Rectal smooth muscle tissue (tissue), 1 donor: ENCODE results near the gene AKR7A3.

Experiments used
- H3K27ac ChIP-seq: one replicate; pipeline ENCODE4 v1.7.0; 2013; ENCODE audit warnings: low read depth, low read length, inconsistent platforms
- H3K27me3 ChIP-seq: one replicate; pipeline ENCODE4 v1.7.0; 2013; ENCODE audit warnings: low read length; ENCODE audit not compliant: control insufficient read depth, insufficient read depth
- H3K36me3 ChIP-seq: one replicate; pipeline ENCODE4 v1.7.0; 2013; ENCODE audit warnings: low read length; ENCODE audit not compliant: control insufficient read depth, insufficient read depth
- H3K4me1 ChIP-seq: one replicate; pipeline ENCODE4 v1.7.0; 2013; ENCODE audit warnings: low read length; ENCODE audit not compliant: control insufficient read depth, insufficient read depth
- H3K4me3 ChIP-seq: one replicate; pipeline ENCODE4 v1.7.0; 2013; ENCODE audit warnings: low read length
- H3K9ac ChIP-seq: one replicate; pipeline ENCODE4 v1.7.0; 2013; ENCODE audit warnings: low read length

Gene AKR7A3

DNA sequence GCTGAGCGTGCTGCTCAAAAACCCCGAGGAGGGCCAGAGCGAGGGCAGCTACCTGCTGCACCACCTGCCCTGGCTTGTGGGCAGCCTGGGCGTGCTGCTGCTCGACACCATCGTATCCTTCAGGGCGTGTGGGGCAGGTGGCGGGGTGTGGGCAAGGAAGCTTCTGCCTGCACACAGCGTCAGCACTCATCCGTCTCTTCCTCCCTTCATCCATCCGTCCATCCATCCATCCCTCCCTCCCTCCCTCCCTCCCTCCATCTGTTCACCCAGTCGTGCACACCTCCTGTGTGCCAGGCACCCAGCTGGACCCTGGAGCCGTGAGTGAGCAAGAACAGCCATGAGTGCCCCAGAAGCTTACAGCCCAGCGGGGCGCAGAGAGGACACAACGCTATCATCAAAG, 38.7 kb upstream of the AKR7A3 start:
- Histone ChIP-seq H3K27ac (no peak overlapping the region), H3K27me3 (no peaks in the 10 kb centered on the region), H3K4me3 (no peak overlapping the region), H3K36me3 (peaks cover 30% of the 10 kb centered on the region), H3K4me1 (no peaks in the 10 kb centered on the region), H3K9ac (no peak overlapping the region)

DNA sequence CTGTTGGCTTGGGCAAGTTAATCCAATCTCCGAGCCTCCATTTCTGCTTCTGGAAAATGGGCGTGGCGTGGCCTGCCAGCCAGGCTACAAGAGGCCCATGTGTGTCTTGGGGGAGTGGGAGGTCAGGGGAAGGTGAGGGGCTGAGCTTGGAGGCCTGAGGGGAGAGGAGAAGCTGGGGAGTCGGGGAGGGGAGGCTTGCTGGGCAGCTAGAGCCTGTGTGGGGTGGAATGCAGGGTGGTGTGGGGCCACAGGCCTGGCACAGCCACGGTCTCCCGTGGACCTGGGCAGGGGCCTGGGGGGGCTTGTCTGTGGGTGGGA, 38.1 kb upstream of the AKR7A3 start:
- no peak overlapping the region for H3K4me3 ChIP-seq
- H3K27ac ChIP-seq = no peak overlapping the region
- no peaks in the 10 kb centered on the region for H3K27me3 ChIP-seq
- no peak overlapping the region for H3K9ac ChIP-seq
- H3K4me1 ChIP-seq = no peaks in the 10 kb centered on the region
- H3K36me3 ChIP-seq = peaks cover 31% of the 10 kb centered on the region

- H3K27me3 ChIP-seq = no peaks in the 10 kb centered on the region
- H3K27ac ChIP-seq = no peak overlapping the region
- no peak overlapping the region for H3K9ac ChIP-seq
- no peaks in the 10 kb centered on the region for H3K4me1 ChIP-seq
- H3K36me3 ChIP-seq = peaks cover 31% of the 10 kb centered on the region
- H3K4me3 ChIP-seq = no peak overlapping the region
Observed at GRCh38 chr1:19325958-19326747, 37.6 kb upstream of the AKR7A3 start.

GRCh38 chr1:19325368-19325957, 36.9 kb upstream of the AKR7A3 start:
- Histone ChIP-seq H3K27me3 (no peaks in the 10 kb centered on the region), H3K9ac (no peak overlapping the region), H3K4me1 (no peaks in the 10 kb centered on the region), H3K36me3 (peaks cover 31% of the 10 kb centered on the region), H3K27ac (no peak overlapping the region), H3K4me3 (no peak overlapping the region)

GRCh38 chr1:19324665-19324990, 36.1 kb upstream of the AKR7A3 start:
- Histone ChIP-seq H3K36me3 (peaks cover 29% of the 10 kb centered on the region), H3K27me3 (no peaks in the 10 kb centered on the region), H3K9ac (no peak overlapping the region), H3K27ac (no peak overlapping the region), H3K4me3 (no peak overlapping the region), H3K4me1 (no peaks in the 10 kb centered on the region)

- Histone ChIP-seq H3K4me3 (no peak overlapping the region), H3K9ac (no peak overlapping the region), H3K4me1 (no peaks in the 10 kb centered on the region), H3K27me3 (no peaks in the 10 kb centered on the region), H3K36me3 (peaks cover 29% of the 10 kb centered on the region), H3K27ac (no peak overlapping the region)
Observed at GRCh38 chr1:19323987-19324664, 35.6 kb upstream of the AKR7A3 start.

- no peaks in the 10 kb centered on the region for H3K4me1 ChIP-seq
- no peak overlapping the region for H3K9ac ChIP-seq
- peaks cover 24% of the 10 kb centered on the region for H3K36me3 ChIP-seq
- H3K4me3 ChIP-seq = no peak overlapping the region
- no peaks in the 10 kb centered on the region for H3K27me3 ChIP-seq
- H3K27ac ChIP-seq = no peak overlapping the region
Observed at GRCh38 chr1:19322481-19322880, 33.9 kb upstream of the AKR7A3 start.

- Histone ChIP-seq H3K9ac (no peak overlapping the region), H3K27ac (no peak overlapping the region), H3K4me1 (no peaks in the 10 kb centered on the region), H3K27me3 (no peaks in the 10 kb centered on the region), H3K4me3 (no peak overlapping the region), H3K36me3 (peaks cover 14% of the 10 kb centered on the region)
Observed at GRCh38 chr1:19321071-19321470, 32.5 kb upstream of the AKR7A3 start.

- Histone ChIP-seq H3K4me3 (no peak overlapping the region), H3K4me1 (no peaks in the 10 kb centered on the region), H3K9ac (no peak overlapping the region), H3K36me3 (peaks cover 4% of the 10 kb centered on the region), H3K27ac (no peak overlapping the region), H3K27me3 (no peaks in the 10 kb centered on the region)
Observed at GRCh38 chr1:19319196-19319595, 30.6 kb upstream of the AKR7A3 start.

DNA sequence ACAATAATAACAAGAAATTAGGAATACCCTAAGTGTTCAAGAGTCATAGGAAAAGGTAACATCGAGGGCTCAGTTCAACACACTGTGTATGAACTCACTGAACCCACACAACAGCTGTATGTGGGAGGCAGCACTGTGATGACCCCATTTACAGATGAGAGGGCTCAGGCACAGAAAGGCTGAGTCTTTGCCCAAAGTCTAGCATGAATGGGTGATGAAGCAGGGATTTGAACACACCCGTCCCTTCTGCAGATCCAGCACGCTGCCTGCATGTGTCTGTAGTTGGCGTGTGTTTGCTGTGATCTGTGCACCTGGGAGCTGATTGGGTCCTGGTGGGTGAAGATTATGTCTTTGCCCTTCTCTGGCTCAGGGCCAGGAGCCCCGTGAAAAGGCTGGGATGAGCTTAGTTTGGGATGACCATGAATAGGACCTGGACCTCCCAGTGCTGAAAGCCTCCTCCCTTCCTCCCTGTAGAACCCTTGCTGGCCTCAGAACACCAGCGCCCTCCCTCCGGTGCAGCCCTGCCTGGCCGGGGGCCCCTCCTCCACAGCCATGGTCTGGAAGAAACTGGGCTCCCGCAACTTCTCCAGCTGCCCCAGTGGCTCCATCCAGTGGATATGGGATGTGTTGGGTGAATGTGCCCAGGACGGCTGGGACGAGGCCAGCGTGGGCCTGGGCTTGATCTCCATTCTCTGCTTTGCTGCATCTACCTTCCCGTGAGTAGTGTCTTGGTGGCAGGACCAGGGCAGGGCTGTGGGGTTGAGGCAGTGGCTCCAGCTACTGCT, 28.7 kb upstream of the AKR7A3 start:
- H3K27me3 ChIP-seq = no peaks in the 10 kb centered on the region
- H3K9ac ChIP-seq = no peak overlapping the region
- no peak overlapping the region for H3K27ac ChIP-seq
- peaks cover 1% of the 10 kb centered on the region for H3K36me3 ChIP-seq
- H3K4me3 ChIP-seq = no peak overlapping the region
- peaks cover 6% of the 10 kb centered on the region for H3K4me1 ChIP-seq

- H3K36me3 ChIP-seq = no peaks in the 10 kb centered on the region
- H3K4me3 ChIP-seq = no peak overlapping the region
- H3K4me1 ChIP-seq = peaks cover 6% of the 10 kb centered on the region
- H3K27ac ChIP-seq = no peak overlapping the region
- H3K9ac ChIP-seq = no peak overlapping the region
- H3K27me3 ChIP-seq = no peaks in the 10 kb centered on the region
Observed at GRCh38 chr1:19315378-19316198, 27.0 kb upstream of the AKR7A3 start.
